Measurements from ENCODE around the gene EIF3A. TPM values are rescaled to one million over a fixed set of nuclear protein-coding genes. Genes with fewer than 3 reads are reported as not detected.

Gene EIF3A
- total RNA-seq, 1 experiment from 2014 or later: 235 TPM

- no peak for DNase-seq (ENCODE audit: extremely low read depth, low read depth)
Measured at GRCh38 chr10:119022846-119023552, 57.6 kb downstream of the EIF3A start.

GRCh38 chr10:119020627-119020946 is 60.0 kb downstream of the EIF3A start:
- DNase-seq (ENCODE audit: extremely low read depth, low read depth): no peak

- DNase-seq (ENCODE audit: extremely low read depth, low read depth): no peak
Measured at GRCh38 chr10:119007211-119007574, 73.4 kb downstream of the EIF3A start.

GRCh38 chr10:119006451-119007210 is 74.0 kb downstream of the EIF3A start:
- peak; percentile 84 for DNase-seq (ENCODE audit: extremely low read depth, low read depth)

- peak; percentile 48 for DNase-seq (ENCODE audit: extremely low read depth, low read depth)
Measured at GRCh38 chr10:119005362-119006043, 75.1 kb downstream of the EIF3A start.

- DNase-seq (ENCODE audit: extremely low read depth, low read depth): no peak
Measured at GRCh38 chr10:119003572-119004289, 76.9 kb downstream of the EIF3A start.

GRCh38 chr10:119001717-119002500 is 78.7 kb downstream of the EIF3A start:
- DNase-seq (ENCODE audit: extremely low read depth, low read depth): no peak

GRCh38 chr10:118998183-118998582 is 82.4 kb downstream of the EIF3A start:
- no peak for DNase-seq (ENCODE audit: extremely low read depth, low read depth)

- no peak for DNase-seq (ENCODE audit: extremely low read depth, low read depth)
Measured at GRCh38 chr10:118997379-118997778, 83.2 kb downstream of the EIF3A start.

- no peak for DNase-seq (ENCODE audit: extremely low read depth, low read depth)
Measured at GRCh38 chr10:118995739-118996138, 84.9 kb downstream of the EIF3A start.

- DNase-seq (ENCODE audit: extremely low read depth, low read depth): no peak
Measured at GRCh38 chr10:118994321-118994720, 86.3 kb downstream of the EIF3A start.

GRCh38 chr10:118993214-118993613 is 87.4 kb downstream of the EIF3A start:
- no peak for DNase-seq (ENCODE audit: extremely low read depth, low read depth)

- DNase-seq (ENCODE audit: extremely low read depth, low read depth): no peak
Measured at GRCh38 chr10:118992496-118992895, 88.1 kb downstream of the EIF3A start.

GRCh38 chr10:118990326-118990725 is 90.3 kb downstream of the EIF3A start:
- DNase-seq (ENCODE audit: extremely low read depth, low read depth): no peak

- DNase-seq (ENCODE audit: extremely low read depth, low read depth): no peak
Measured at GRCh38 chr10:118986815-118987790, 93.5 kb downstream of the EIF3A start.

- DNase-seq (ENCODE audit: extremely low read depth, low read depth): no peak
Measured at GRCh38 chr10:118985576-118985975, 95.0 kb downstream of the EIF3A start.
